SIG-M5 (cell line): ENCODE data around the gene HTRA1.

Experiments used
- DNase-seq: peaks from one replicate; lab custom pipeline; 2025; lab: John Stamatoyannopoulos, UW

HTRA1 gene

GRCh38 chr10:122455376-122456079 is 5.8 kb upstream of the HTRA1 start:
- DNase-seq: no peak

GRCh38 chr10:122457934-122458333 is 3.4 kb upstream of the HTRA1 start:
- DNase-seq: no peak

GRCh38 chr10:122458693-122459092 is 2.7 kb upstream of the HTRA1 start:
- DNase-seq: no peak

GRCh38 chr10:122459561-122460273 is 1.6 kb upstream of the HTRA1 start:
- DNase-seq: no peak

- DNase-seq: no peak
Measured at GRCh38 chr10:122460891-122461293, 461 bp upstream of the HTRA1 start.

GRCh38 chr10:122461729-122462532 is 578 bp downstream of the HTRA1 start:
- no peak for DNase-seq

- DNase-seq: no peak
Measured at GRCh38 chr10:122462533-122463465, 1.4 kb downstream of the HTRA1 start.

- no peak for DNase-seq
Measured at GRCh38 chr10:122463466-122464249, 2.3 kb downstream of the HTRA1 start.

GRCh38 chr10:122464250-122464510 is 2.8 kb downstream of the HTRA1 start:
- DNase-seq: no peak

GRCh38 chr10:122464586-122464985 is 3.2 kb downstream of the HTRA1 start:
- no peak for DNase-seq

- DNase-seq: no peak
Measured at GRCh38 chr10:122465401-122466040, 4.2 kb downstream of the HTRA1 start.

GRCh38 chr10:122466951-122467381 is 5.6 kb downstream of the HTRA1 start:
- no peak for DNase-seq

- no peak for DNase-seq
Measured at GRCh38 chr10:122467701-122468100, 6.3 kb downstream of the HTRA1 start.

- DNase-seq: no peak
Measured at GRCh38 chr10:122468307-122468925, 7.1 kb downstream of the HTRA1 start.

GRCh38 chr10:122468926-122469781 is 7.8 kb downstream of the HTRA1 start:
- DNase-seq: peak; percentile 28

GRCh38 chr10:122469848-122470247 is 8.5 kb downstream of the HTRA1 start:
- no peak for DNase-seq

GRCh38 chr10:122471531-122472177 is 10.3 kb downstream of the HTRA1 start:
- DNase-seq: no peak

- DNase-seq: no peak
Measured at GRCh38 chr10:122473116-122473515, 11.8 kb downstream of the HTRA1 start.
